Panc1 (cell line): ENCODE results near the gene BICD1. TPM values are rescaled to one million over a fixed set of nuclear protein-coding genes. Genes with fewer than 3 reads are reported as not detected.

ENCODE experiments used
- ATAC-seq: fragments of 200-7000 bp; cut with Tn5 transposase; 2 replicates; pipeline ENCODE4 v1.9.1; 2020; ENCODE audit warnings: mild to moderate bottlenecking, moderate library complexity
- BruUV-seq: library from RNA; stranded (reverse); fragments of 400-500 nt; replicated peaks from 2 replicates; lab custom pipeline; 2021; lab: Mats Ljungman, UMichigan
- CTCF ChIA-PET: fragments of 300-600 bp; sonication (Branson Sonifier 250); formaldehyde crosslinking; loops from one replicate; lab custom pipeline; 2022; ENCODE audit warnings: antibody characterized with exemption; lab: Charles Lee
- POLR2A ChIA-PET: fragments of 300-600 bp; sonication (Branson Sonifier 250); formaldehyde crosslinking; loops from one replicate; lab custom pipeline; 2022; ENCODE audit warnings: antibody characterized with exemption; lab: Charles Lee
- DNase-seq: peaks from one replicate; pipeline ENCODE4 v3.0.0-alpha.2; 2010; ENCODE audit warnings: low read depth, low spot score
- H3K27ac ChIP-seq: 2 replicates; pipeline ENCODE4 v1.5.1; 2011; ENCODE audit warnings: mild to moderate bottlenecking, low read length, inconsistent platforms
- H3K27me3 ChIP-seq: fragments of 200-500 bp; sonication (Bioruptor generic); 2 replicates; pipeline ENCODE4 v1.6.0; 2014; ENCODE audit warnings: low read length, inconsistent platforms; ENCODE audit not compliant: control insufficient read depth, insufficient read depth
- H3K36me3 ChIP-seq: fragments of 200-500 bp; sonication (Bioruptor generic); 2 replicates; pipeline ENCODE4 v1.5.1; 2014; ENCODE audit warnings: inconsistent platforms, mild to moderate bottlenecking, low read length, moderate library complexity; ENCODE audit not compliant: control insufficient read depth, insufficient read depth
- H3K4me1 ChIP-seq: 2 replicates; pipeline ENCODE4 v1.5.1; 2011; ENCODE audit warnings: inconsistent platforms, mild to moderate bottlenecking, low read length, moderate library complexity; ENCODE audit not compliant: control insufficient read depth, insufficient read depth
- H3K4me3 ChIP-seq, 2 experiments: 2 replicates each; pipeline ENCODE4 v1.5.1; 2011 to 2012; ENCODE audit warnings: low read depth in 2 of 2, low read length in 2 of 2, mild to moderate bottlenecking in 2 of 2, inconsistent platforms in 1 of 2, moderate library complexity in 1 of 2
- H3K9me3 ChIP-seq: fragments of 200-500 bp; sonication (Bioruptor generic); 2 replicates; pipeline ENCODE4 v1.5.1; 2014; ENCODE audit warnings: low read depth, mild to moderate bottlenecking, inconsistent platforms, low read length, moderate library complexity; ENCODE audit not compliant: control insufficient read depth, insufficient read depth
- CTCF ChIP-seq: fragments of 450-650 bp; IDR thresholded peaks from 2 replicates; pipeline ENCODE4 v1.5.1; 2017; ENCODE audit warnings: mild to moderate bottlenecking
- POLR2AphosphoS5 ChIP-seq: IDR thresholded peaks from 2 replicates; pipeline ENCODE4 v1.6.1; 2012; ENCODE audit warnings: mild to moderate bottlenecking, low read depth, low read length, moderate library complexity
- REST ChIP-seq, 2 experiments: IDR thresholded peaks; 2 replicates each; pipeline ENCODE4 v1.6.1; 2011 to 2012; ENCODE audit warnings: low read depth in 2 of 2, control low read depth in 1 of 2, low read length in 1 of 2, mild to moderate bottlenecking in 1 of 2, moderate library complexity in 1 of 2; ENCODE audit not compliant: insufficient read depth in 1 of 2
- SIN3A ChIP-seq: IDR thresholded peaks from 2 replicates; pipeline ENCODE4 v1.6.1; 2012; ENCODE audit warnings: low read depth, mild to moderate bottlenecking, low read length, moderate library complexity, borderline replicate concordance; ENCODE audit not compliant: insufficient read depth
- TCF7L2 ChIP-seq: IDR thresholded peaks from 2 replicates; pipeline ENCODE4 v1.6.1; 2011; ENCODE audit warnings: mild to moderate bottlenecking, low read depth, low read length, inconsistent platforms
- in situ Hi-C: cut with HindIII; loops from 2 replicates; pipeline ENCODE4 v1.10.0; 2016; ENCODE audit warnings: low sequenced_read_pairs, low pct_unique_long_range_greater_than_20kb
- intact Hi-C: fragments of 100-400 bp; cut with micrococcal nuclease; formaldehyde crosslinking; loops from one replicate; pipeline ENCODE4 v1.10.0; 2022; ENCODE audit not compliant: unreplicated experiment
- total RNA-seq: library from RNA; stranded (reverse); gene quantifications from one replicate; pipeline ENCODE4 v1.2.1, GENCODE V29; 2021; ENCODE audit not compliant: unreplicated experiment

The BICD1 gene
- total RNA-seq, 1 experiment from 2014 or later, result 40.0 TPM

GRCh38 chr12:32322354-32322753 lies 215.7 kb downstream of the BICD1 start:
- in situ Hi-C loops, result no loop called here
- no peaks in the 10 kb centered on the region for H3K27me3 ChIP-seq
- no peak overlapping the region for H3K4me3 ChIP-seq
- no peaks in the 10 kb centered on the region for H3K4me1 ChIP-seq
- no peaks in the 10 kb centered on the region for H3K9me3 ChIP-seq
- ATAC-seq (no peak), DNase-seq (no peak)
- H3K36me3 ChIP-seq, result no peaks in the 10 kb centered on the region
- intact Hi-C loops, result no loop called here
- H3K27ac ChIP-seq, result no peak overlapping the region
- BruUV-seq, result no TSS peak
- POLR2A ChIA-PET, result no interaction called here
- no peak for TF ChIP-seq TCF7L2
- TF ChIP-seq POLR2AphosphoS5, result no peak
- no peak for TF ChIP-seq CTCF
- TF ChIP-seq SIN3A, result no peak
- TF ChIP-seq REST (IDR thresholded peaks at IDR 0.05; ENCODE audit: insufficient read depth in 1 of 2, low read depth in 2 of 2, low read length in 1 of 2), result no peak
- CTCF ChIA-PET, result interaction anchor here (0.6 kb wide), 1 partner anchor 78 kb away, joined by 3 read pairs; no protein-coding TSS in a partner anchor

- H3K9me3 ChIP-seq, result no peaks in the 10 kb centered on the region
- ChIA-PET POLR2A (no interaction called here), CTCF (no interaction called here)
- TF ChIP-seq TCF7L2, result peak; percentile 85
- TF ChIP-seq REST (IDR thresholded peaks at IDR 0.05; ENCODE audit: insufficient read depth in 1 of 2, low read depth in 2 of 2, low read length in 1 of 2), result no peak
- peaks cover 4% of the 10 kb centered on the region; the same call in 1 of the 2 replicates for H3K4me1 ChIP-seq
- H3K36me3 ChIP-seq, result no peaks in the 10 kb centered on the region
- no peak overlapping the region for H3K4me3 ChIP-seq
- intact Hi-C loops, result no loop called here
- no TSS peak for BruUV-seq
- in situ Hi-C loops, result no loop called here
- H3K27ac ChIP-seq, result no peak overlapping the region
- no peaks in the 10 kb centered on the region for H3K27me3 ChIP-seq
- ATAC-seq, result peak; percentile 85
- DNase-seq, result no peak
These were observed 224.5 kb downstream of the BICD1 start for GRCh38 chr12:32331133-32331532.
